Prostate gland (tissue), 2 donors: ENCODE measurements around the gene SEMA3E. TPM values are rescaled to one million over a fixed set of nuclear protein-coding genes. Genes with fewer than 3 reads are reported as not detected.

Experiments
- DNase-seq: peaks from one replicate; pipeline ENCODE4 v3.0.0-alpha.2; 2019; ENCODE audit warnings: low spot score
- H3K27ac ChIP-seq, 2 donors: fragments of 200-600 bp; sonication (generic); 2 replicates each; pipeline ENCODE4 v1.5.1; 2017 to 2019
- H3K27me3 ChIP-seq: fragments of 200-600 bp; sonication (generic); replicated peaks from 2 replicates; pipeline ENCODE4 v1.5.1; 2019; ENCODE audit not compliant: insufficient read depth
- H3K36me3 ChIP-seq, 2 donors: fragments of 200-600 bp; sonication (generic); 1 replicate in 1 of 2; 2 replicates in 1 of 2; pipeline versions ENCODE4 v1.5.1 to v1.8.1; 2017 to 2019
- H3K4me1 ChIP-seq: fragments of 200-600 bp; sonication (generic); replicated peaks from 2 replicates; pipeline ENCODE4 v1.5.1; 2019
- H3K4me3 ChIP-seq, 2 donors: fragments of 200-600 bp; sonication (generic); 2 replicates each; pipeline ENCODE4 v1.5.1; 2017 to 2019
- H3K9me3 ChIP-seq: fragments of 200-600 bp; sonication (generic); 2 replicates; pipeline ENCODE4 v1.5.1; 2017
- POLR2A ChIP-seq: fragments of 450-650 bp; IDR thresholded peaks from one replicate; pipeline ENCODE4 v1.6.1; 2016; ENCODE audit warnings: antibody characterized with exemption, mild to moderate bottlenecking
- POLR2AphosphoS5 ChIP-seq: sonication (generic); formaldehyde crosslinking; IDR thresholded peaks from one replicate; pipeline ENCODE4 v1.6.1; 2017; ENCODE audit warnings: antibody characterized with exemption
- WGBS: methylation state at CpG from one replicate; pipeline ENCODE4 v1.1.5; 2018; 5-methylcytosine and 5-hydroxymethylcytosine counted together
- intact Hi-C: fragments of 100-400 bp; cut with DNase I; formaldehyde crosslinking; loops from one replicate; pipeline ENCODE4 v1.14.2; 2022
- total RNA-seq, 2 donors: library from RNA; depleted of rRNA; stranded (reverse); fragments of >200 nt; gene quantifications; one replicate each; pipeline ENCODE4 v1.1.0, GENCODE V29; 2016
- TF ChIP-seq, protein P1 (sequence below), 4 experiments: fragments of 200-600 bp in 2 of 4; fragments of 450-650 bp in 2 of 4; sonication (generic) in 2 of 4; IDR thresholded peaks; 1 replicate in 3 of 4; 2 replicates in 1 of 4; pipeline ENCODE4 v1.5.1; 2016 to 2019; ENCODE audit warnings: antibody characterized with exemption in 4 of 4, mild to moderate bottlenecking in 2 of 4, moderate library complexity in 2 of 4

The SEMA3E gene
- total RNA-seq, 2 donors from 2014 or later = 2.6 to 4.8 TPM

DNA sequence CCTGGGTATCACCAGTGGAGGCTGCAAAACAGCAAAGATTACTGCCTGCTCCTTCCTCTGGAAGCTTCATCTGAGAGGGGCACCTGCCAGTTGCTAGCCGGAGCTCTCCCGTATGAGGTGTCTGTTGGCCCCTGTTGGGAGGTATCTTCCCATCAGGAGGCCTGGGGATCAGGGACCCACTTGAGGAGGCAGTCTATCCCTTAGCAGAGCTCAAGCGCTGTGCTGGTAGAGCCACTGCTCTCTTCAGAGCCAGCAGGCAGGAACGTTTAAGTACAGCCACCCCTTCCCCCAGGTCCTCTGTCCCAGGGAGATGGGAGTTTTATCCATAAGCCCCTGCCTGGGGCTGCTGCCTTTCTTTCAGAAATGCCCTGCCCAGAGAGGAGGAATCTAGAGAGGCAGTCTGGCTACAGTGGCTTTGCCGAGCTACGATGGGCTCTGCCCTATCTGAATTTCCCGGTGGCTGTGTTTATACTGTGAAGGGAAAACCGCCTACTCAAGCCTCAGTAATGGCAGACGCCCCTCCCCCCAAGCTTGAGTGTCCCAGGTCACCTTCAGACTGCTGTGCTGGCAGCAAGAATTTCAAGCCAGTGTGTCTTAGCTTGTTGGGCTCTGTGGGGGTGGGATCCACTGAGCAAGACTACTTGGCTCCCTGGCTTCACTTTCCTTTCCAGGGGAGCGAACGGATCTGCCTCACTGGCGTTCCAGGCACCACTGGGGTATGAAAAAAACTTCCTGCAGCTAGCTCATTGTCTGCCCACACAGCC lies 19.6 kb downstream of the SEMA3E start:
- WGBS = 73% methylated on average over 11 of the region's 12 CpGs
- no peaks in the 10 kb centered on the region for H3K27me3 ChIP-seq
- H3K27ac ChIP-seq = no peak overlapping the region
- intact Hi-C loops = no loop called here
- DNase-seq = no peak
- no peaks in the 10 kb centered on the region for H3K9me3 ChIP-seq
- no peak for TF ChIP-seq POLR2A
- TF ChIP-seq, protein P1, sequence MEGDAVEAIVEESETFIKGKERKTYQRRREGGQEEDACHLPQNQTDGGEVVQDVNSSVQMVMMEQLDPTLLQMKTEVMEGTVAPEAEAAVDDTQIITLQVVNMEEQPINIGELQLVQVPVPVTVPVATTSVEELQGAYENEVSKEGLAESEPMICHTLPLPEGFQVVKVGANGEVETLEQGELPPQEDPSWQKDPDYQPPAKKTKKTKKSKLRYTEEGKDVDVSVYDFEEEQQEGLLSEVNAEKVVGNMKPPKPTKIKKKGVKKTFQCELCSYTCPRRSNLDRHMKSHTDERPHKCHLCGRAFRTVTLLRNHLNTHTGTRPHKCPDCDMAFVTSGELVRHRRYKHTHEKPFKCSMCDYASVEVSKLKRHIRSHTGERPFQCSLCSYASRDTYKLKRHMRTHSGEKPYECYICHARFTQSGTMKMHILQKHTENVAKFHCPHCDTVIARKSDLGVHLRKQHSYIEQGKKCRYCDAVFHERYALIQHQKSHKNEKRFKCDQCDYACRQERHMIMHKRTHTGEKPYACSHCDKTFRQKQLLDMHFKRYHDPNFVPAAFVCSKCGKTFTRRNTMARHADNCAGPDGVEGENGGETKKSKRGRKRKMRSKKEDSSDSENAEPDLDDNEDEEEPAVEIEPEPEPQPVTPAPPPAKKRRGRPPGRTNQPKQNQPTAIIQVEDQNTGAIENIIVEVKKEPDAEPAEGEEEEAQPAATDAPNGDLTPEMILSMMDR (IDR thresholded peaks at IDR 0.05) = no peak
- H3K36me3 ChIP-seq = no peaks in the 10 kb centered on the region
- H3K4me3 ChIP-seq = no peak overlapping the region
- no peaks in the 10 kb centered on the region for H3K4me1 ChIP-seq

DNA sequence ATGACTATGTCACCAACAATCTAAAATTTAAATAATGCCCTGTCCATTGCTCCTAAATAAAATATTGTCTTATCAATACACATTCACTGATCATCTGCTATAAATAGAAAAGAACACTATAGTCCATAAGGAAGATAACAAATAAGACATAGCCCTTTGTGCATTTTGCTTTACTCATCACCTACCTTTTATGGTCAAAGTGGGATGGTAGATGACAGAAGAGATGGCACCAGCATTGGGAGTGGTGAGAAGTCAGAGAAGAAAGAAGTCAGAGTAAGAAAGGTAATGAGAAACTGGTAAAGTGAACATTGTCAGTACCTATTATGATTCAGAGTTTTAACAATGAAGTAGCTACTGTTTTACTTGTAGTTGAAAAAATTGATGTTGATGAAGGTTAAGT lies 31.1 kb downstream of the SEMA3E start:
- H3K27ac ChIP-seq = no peak overlapping the region
- H3K4me1 ChIP-seq = no peaks in the 10 kb centered on the region
- no peak overlapping the region for H3K4me3 ChIP-seq
- H3K36me3 ChIP-seq = no peaks in the 10 kb centered on the region
- TF ChIP-seq, protein P1 (IDR thresholded peaks at IDR 0.05) = no peak
- no peak for TF ChIP-seq POLR2A
- no peak for TF ChIP-seq POLR2AphosphoS5
- H3K27me3 ChIP-seq = no peaks in the 10 kb centered on the region
- no peak for DNase-seq
- H3K9me3 ChIP-seq = no peaks in the 10 kb centered on the region
- intact Hi-C loops = no loop called here

DNA sequence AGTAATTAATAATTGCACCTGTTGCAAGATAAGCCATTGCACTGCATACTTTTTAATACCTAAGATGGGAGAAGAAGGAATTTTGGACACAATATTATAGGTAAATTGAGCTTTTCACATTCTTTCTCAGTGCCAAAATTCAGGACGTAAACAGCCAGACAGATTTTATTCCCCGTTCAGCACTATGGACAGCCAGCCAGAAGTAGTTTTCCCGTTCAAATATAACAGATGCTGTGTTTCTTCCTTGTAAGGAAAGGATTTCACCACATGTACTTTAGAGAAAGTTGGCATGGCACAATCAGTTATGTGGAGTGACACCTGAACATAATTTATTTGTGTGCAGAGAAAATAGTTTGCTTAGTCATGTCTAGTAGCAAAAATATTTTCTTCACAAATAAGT lies 34.8 kb downstream of the SEMA3E start:
- DNase-seq = no peak
- no peak overlapping the region for H3K4me3 ChIP-seq
- 16% methylated on average over 3 of the region's 3 CpGs for WGBS

DNA sequence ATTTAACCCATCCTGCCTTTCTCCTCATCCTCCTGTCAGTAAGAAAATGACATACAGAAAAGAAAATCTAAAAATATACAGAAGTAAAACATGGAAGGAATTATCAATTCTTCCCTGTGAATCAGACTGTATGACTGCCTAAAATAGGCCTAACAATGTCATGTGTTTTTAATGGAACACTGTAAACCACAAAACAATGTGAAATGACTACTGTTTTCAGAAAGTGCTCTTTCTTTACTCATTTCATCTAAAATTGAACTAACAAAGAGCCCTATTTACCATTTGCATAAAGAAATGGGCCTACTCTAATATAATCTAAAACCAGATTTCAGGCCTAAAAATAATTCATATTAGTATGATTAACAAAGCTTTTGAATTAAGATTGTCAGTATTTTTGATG lies 35.7 kb downstream of the SEMA3E start:
- Histone ChIP-seq H3K4me1 (no peaks in the 10 kb centered on the region), H3K27me3 (no peaks in the 10 kb centered on the region), H3K9me3 (no peaks in the 10 kb centered on the region), H3K27ac (no peak overlapping the region), H3K4me3 (no peak overlapping the region), H3K36me3 (no peaks in the 10 kb centered on the region)
- no peak for DNase-seq
- TF ChIP-seq, protein P1 (IDR thresholded peaks at IDR 0.05) = no peak
- no peak for TF ChIP-seq POLR2AphosphoS5
- TF ChIP-seq POLR2A = no peak
- intact Hi-C loops = no loop called here

More for the DNA sequence above, 34.8 kb downstream of the SEMA3E start:
- H3K9me3 ChIP-seq = no peaks in the 10 kb centered on the region
- H3K27ac ChIP-seq = no peak overlapping the region
- no peaks in the 10 kb centered on the region for H3K27me3 ChIP-seq
- no peaks in the 10 kb centered on the region for H3K36me3 ChIP-seq
- TF ChIP-seq, protein P1 (IDR thresholded peaks at IDR 0.05) = no peak
- TF ChIP-seq POLR2AphosphoS5 = peak; percentile 25
- H3K4me1 ChIP-seq = no peaks in the 10 kb centered on the region
- intact Hi-C loops = no loop called here

DNA sequence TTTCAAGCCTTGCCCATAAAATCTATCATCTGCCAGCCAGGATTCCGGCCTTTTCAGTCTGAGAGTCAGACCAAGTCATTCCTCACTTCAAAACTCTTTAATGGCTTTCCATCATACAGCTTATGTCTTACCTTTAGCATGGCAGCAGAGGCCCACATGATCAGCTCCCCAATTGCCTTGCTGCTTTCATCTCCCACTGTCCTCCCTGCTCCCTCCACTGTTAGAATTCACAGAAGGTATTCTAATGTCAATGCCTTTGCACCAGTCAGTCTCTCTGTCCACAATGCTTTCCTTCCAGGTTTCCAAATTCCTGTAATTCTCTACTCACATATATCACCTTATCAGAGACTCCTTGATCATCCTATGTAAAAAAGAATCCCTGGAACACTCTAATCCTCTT lies 37.2 kb downstream of the SEMA3E start:
- Histone ChIP-seq H3K4me3 (no peak overlapping the region), H3K27me3 (no peaks in the 10 kb centered on the region), H3K9me3 (no peaks in the 10 kb centered on the region), H3K36me3 (no peaks in the 10 kb centered on the region), H3K27ac (no peak overlapping the region), H3K4me1 (no peaks in the 10 kb centered on the region)
- intact Hi-C loops = no loop called here
- no peak for DNase-seq
- 91% methylated on average over 1 of the region's 1 CpG for WGBS
- TF ChIP-seq POLR2AphosphoS5 = no peak
- TF ChIP-seq POLR2A = no peak
- TF ChIP-seq, protein P1 (IDR thresholded peaks at IDR 0.05) = no peak
